Activated T-helper 2 cell treated with anti-CD3 and anti-CD28 coated beads, Interferon-gamma antibody, Interleukin-2, Interleukin-4, amounts not matched to agents 10 μg/mL and 5 μg/mL and 100 μg/mL, durations not matched to agents 14 hours and 24 hours and 36 hours (primary cell): Measurements from ENCODE around the gene ELP2. TPM values are rescaled to one million over a fixed set of nuclear protein-coding genes. Genes with fewer than 3 reads are reported as not detected.

Experiments used
- DNase-seq: peaks from one replicate; pipeline ENCODE4 v3.0.0; 2021; ENCODE audit warnings: low spot score
- H3K27ac Mint-ChIP-seq: one replicate; pipeline ENCODE4 v1.8.0; 2021; ENCODE audit warnings: mixed read lengths
- H3K27me3 Mint-ChIP-seq: one replicate; pipeline ENCODE4 v1.8.0; 2021; ENCODE audit warnings: low read depth, mixed read lengths
- H3K36me3 Mint-ChIP-seq: one replicate; pipeline ENCODE4 v1.8.0; 2021; ENCODE audit warnings: low read depth, mixed read lengths
- H3K4me1 Mint-ChIP-seq: one replicate; pipeline ENCODE4 v1.8.0; 2021; ENCODE audit warnings: low read depth, mixed read lengths
- H3K4me3 Mint-ChIP-seq: one replicate; pipeline ENCODE4 v1.8.0; 2021; ENCODE audit warnings: low read depth, mild to moderate bottlenecking, moderate library complexity, mixed read lengths
- H3K9me3 Mint-ChIP-seq: one replicate; pipeline ENCODE4 v1.8.0; 2021; ENCODE audit warnings: mixed read lengths
- intact Hi-C: fragments of 100-400 bp; cut with micrococcal nuclease; formaldehyde crosslinking; loops from one replicate; pipeline ENCODE4 v1.15.1; 2023
- total RNA-seq: library from RNA; stranded (reverse); gene quantifications from 2 replicates; pipeline ENCODE4 v1.2.3, GENCODE V29; 2022

Gene ELP2
- total RNA-seq, 1 donor from 2014 or later, result 93.3 TPM

DNA sequence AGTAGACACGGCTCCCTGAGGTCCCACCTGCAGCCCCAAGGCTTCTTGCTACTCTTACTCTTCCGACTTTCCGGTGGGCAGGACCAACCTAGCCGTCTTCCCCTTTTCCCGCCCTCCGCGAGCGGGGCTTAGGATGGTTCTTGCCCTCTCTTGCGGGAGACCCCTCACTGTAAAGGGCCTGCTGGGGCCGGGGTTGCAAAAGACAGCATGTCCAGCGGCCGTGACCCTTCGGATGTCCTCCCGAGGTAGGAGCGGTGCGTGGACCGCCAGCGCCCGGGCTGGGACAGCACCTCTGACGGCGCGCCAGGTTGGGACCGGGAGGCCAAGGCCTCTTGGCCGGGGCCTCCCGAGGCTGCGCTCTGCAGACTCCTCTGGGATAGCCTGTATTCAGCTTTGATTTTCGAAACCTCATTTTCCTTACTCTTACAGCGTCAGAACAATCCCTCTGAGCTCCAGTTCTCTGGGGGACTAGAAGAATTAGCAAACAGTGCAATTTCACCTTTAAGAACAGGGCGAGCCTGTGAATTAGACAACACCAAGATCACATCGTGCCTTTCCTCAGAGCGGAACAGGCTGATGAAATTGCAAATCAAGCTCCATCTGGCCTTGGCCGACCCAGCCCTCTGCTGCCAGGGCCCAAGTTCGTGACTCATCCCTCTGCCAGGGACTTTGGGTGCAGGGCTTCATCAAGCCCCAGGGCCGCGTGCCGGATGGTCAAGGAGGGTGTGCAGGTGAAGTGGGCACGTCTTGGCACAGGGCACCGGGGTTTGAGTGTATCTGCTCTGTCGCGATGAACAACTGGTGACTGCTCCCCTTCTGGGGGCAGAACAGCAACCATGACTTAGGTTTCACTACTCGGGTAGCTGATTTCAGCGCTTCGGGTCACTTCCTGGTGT is 58.4 kb downstream of the ELP2 start:
- Mint-ChIP-seq H3K4me3 (peak overlapping the region; percentile 77), H3K9me3 (no peaks in the 10 kb centered on the region), H3K27ac (no peak overlapping the region), H3K4me1 (peaks cover 2% of the 10 kb centered on the region), H3K27me3 (peaks cover 35% of the 10 kb centered on the region), H3K36me3 (no peaks in the 10 kb centered on the region)
- DNase-seq, result no peak
- intact Hi-C loops, result loop anchor here (5.0 to 10.0 kb wide), 2 partner anchors 97 to 171 kb away; no protein-coding TSS in a partner anchor

DNA sequence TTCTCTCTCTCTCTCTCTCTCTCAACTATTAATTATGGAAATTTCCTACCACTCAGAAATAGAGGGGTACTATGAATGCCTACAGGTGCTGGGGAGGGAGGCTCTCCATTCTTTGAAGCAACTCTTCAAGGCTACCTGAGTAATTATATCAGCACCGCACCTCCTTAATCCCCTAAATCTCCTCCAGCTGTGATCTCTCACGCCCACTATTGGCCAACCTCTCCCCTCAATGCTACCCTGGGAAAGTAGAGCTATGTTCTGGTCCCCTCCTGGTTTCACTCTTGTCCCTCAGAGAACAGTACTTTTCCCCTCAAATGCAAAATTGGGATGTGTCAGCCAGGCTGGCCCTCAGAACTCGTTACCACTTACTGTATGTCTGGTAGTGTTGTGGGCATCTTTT is 59.2 kb downstream of the ELP2 start:
- no peak for DNase-seq
- Mint-ChIP-seq H3K4me1 (peaks cover 2% of the 10 kb centered on the region), H3K9me3 (no peaks in the 10 kb centered on the region), H3K4me3 (peak overlapping the region; percentile 77), H3K36me3 (no peaks in the 10 kb centered on the region), H3K27ac (no peak overlapping the region), H3K27me3 (peaks cover 35% of the 10 kb centered on the region)
- intact Hi-C loops, result loop anchor here (5.0 to 10.0 kb wide), 2 partner anchors 96 to 172 kb away; no protein-coding TSS in a partner anchor

DNA sequence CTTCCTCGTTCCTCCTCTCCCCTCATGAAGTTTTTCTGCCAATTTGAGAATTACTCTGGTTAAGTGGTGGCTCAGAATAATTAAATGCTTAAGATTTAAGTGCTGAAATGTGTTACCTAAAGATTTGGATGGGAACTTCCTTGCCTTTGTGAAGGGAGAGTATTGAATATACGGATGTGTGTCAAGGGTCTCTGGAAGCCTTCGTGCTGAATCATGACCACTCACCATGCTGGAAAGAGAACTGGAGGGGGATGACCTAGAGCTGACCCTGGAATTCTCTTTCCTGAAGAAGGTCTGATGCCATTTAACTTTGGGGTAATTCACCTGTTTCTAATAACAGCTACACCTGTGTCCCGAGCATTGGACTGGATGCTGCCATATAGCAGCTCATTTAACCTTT is 59.8 kb downstream of the ELP2 start:
- DNase-seq, result no peak
- Mint-ChIP-seq H3K27me3 (peaks cover 32% of the 10 kb centered on the region), H3K4me1 (peaks cover 2% of the 10 kb centered on the region), H3K27ac (no peak overlapping the region), H3K9me3 (no peaks in the 10 kb centered on the region), H3K4me3 (no peak overlapping the region), H3K36me3 (no peaks in the 10 kb centered on the region)
- intact Hi-C loops, result loop anchor here (5.0 to 10.0 kb wide), 2 partner anchors 95 to 172 kb away; no protein-coding TSS in a partner anchor

DNA sequence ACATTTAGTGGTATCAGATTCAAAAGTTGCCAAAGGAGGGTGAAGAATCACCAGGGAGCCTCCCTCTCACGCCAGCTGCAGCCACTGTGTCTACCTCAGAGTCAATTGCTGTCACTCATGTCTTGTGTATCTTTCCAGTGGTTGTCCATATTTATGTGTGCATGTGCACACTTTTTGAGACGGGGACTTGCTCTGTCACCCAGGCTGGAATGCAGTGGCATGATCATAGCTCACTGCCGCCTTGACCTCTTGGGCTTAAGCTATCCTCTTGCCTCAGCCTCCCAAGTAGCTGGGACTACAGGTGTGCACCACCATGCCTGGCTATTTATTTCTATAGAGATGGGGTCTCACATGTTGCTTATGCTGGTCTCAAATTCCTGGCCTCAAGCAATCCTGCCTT is 61.6 kb downstream of the ELP2 start:
- no peaks in the 10 kb centered on the region for H3K36me3 Mint-ChIP-seq
- no peaks in the 10 kb centered on the region for H3K9me3 Mint-ChIP-seq
- no peak overlapping the region for H3K27ac Mint-ChIP-seq

DNA sequence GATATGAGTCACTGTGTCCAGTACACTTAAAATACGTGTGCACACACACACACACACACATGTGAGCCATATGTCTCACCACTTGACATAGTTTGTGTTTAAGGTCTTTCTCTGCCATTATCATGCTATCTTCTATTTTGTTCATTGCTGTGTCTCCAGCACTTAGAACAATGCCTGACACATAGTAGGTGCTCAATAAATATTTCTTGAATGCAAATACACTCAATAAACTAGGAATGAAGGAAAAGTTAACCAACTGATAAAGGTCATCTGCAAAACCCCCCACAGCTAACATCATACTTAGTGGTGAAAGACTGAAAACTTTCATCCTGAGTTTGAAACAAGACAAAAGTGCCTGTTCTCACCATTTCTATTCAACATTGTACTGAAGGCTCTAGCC is 62.0 kb downstream of the ELP2 start:
- H3K4me3 Mint-ChIP-seq, result no peak overlapping the region
- H3K27me3 Mint-ChIP-seq, result peaks cover 30% of the 10 kb centered on the region
- intact Hi-C loops, result no loop called here
- no peaks in the 10 kb centered on the region for H3K36me3 Mint-ChIP-seq
- no peak for DNase-seq
- H3K27ac Mint-ChIP-seq, result no peak overlapping the region
- no peaks in the 10 kb centered on the region for H3K4me1 Mint-ChIP-seq
- H3K9me3 Mint-ChIP-seq, result no peaks in the 10 kb centered on the region

More for the DNA sequence above, 61.6 kb downstream of the ELP2 start:
- Mint-ChIP-seq H3K27me3 (peaks cover 30% of the 10 kb centered on the region), H3K4me3 (no peak overlapping the region), H3K4me1 (peaks cover 2% of the 10 kb centered on the region)
- intact Hi-C loops, result no loop called here
- no peak for DNase-seq

DNA sequence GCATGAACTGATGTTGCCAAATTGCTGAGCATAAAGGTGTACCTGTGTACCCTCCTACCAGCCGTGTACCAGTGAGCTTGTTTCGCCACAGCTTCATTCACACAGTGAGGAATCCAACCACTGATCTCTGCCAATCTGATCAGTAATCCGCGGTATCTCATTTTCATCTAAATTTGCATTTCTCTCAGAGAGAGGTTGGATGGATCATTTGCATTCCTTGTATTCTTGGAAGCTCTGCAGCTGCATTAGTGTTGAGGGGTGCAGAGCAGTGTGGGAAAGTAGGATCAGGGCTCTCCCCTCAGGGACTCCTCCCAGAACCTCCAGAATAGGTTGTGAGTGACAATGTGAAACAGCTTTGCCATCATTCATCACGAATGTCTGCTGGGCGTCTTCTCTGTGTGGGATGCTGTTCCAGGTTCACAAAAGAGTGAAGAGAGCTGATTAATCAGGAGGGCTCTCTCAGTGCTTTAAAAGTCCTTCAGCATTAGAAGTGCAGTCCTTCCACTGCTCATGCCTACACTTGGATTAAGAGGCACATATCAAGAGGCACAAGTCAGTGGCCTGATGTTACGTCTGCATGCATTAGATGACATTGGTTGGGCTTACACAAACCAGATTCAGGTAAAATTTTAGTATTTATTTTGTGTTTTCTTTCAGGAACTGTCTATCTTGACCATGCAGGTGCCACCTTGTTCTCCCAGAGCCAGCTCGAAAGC is 65.1 kb downstream of the ELP2 start:
- Mint-ChIP-seq H3K4me3 (no peak overlapping the region), H3K27me3 (peaks cover 15% of the 10 kb centered on the region), H3K36me3 (no peaks in the 10 kb centered on the region), H3K27ac (no peak overlapping the region), H3K4me1 (no peaks in the 10 kb centered on the region), H3K9me3 (no peaks in the 10 kb centered on the region)
- DNase-seq, result no peak
- intact Hi-C loops, result no loop called here

DNA sequence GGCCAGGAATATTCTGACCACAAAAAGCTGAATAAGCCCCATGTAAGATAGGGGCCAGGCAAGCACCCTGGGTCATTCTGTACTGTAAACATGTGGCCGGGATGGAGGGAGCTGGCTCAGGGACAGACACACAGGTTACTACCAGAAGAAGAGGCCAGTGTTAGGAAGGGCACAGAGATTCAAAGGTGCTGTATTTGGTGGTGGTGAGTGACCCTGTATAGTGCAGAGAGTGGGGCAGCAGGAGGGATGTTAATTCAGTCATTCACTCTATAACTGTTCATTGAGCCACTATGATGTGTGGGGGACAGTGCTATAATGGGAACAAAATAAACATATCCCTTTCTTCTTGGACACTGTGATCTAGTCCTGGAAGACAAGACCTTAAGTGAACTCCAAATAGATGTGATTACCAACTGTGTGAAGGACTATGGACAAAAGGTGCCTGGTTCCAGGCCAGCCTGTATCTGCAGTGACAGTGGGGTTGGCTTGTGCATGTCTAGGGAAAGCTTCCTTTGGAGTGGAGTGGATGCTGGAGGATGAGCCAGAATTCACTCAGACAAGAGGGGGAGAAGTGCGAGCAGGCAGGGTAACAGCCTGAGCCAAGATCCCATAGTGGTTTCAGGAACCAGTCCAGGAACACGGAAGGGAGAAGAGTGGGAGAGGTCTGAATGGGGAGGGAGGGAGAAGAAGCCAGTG is 65.9 kb downstream of the ELP2 start:
- no peak overlapping the region for H3K4me3 Mint-ChIP-seq
- H3K27me3 Mint-ChIP-seq, result peaks cover 10% of the 10 kb centered on the region
- no peaks in the 10 kb centered on the region for H3K4me1 Mint-ChIP-seq
- H3K9me3 Mint-ChIP-seq, result no peaks in the 10 kb centered on the region
- H3K27ac Mint-ChIP-seq, result no peak overlapping the region
- no peaks in the 10 kb centered on the region for H3K36me3 Mint-ChIP-seq
- intact Hi-C loops, result no loop called here
- DNase-seq, result no peak

DNA sequence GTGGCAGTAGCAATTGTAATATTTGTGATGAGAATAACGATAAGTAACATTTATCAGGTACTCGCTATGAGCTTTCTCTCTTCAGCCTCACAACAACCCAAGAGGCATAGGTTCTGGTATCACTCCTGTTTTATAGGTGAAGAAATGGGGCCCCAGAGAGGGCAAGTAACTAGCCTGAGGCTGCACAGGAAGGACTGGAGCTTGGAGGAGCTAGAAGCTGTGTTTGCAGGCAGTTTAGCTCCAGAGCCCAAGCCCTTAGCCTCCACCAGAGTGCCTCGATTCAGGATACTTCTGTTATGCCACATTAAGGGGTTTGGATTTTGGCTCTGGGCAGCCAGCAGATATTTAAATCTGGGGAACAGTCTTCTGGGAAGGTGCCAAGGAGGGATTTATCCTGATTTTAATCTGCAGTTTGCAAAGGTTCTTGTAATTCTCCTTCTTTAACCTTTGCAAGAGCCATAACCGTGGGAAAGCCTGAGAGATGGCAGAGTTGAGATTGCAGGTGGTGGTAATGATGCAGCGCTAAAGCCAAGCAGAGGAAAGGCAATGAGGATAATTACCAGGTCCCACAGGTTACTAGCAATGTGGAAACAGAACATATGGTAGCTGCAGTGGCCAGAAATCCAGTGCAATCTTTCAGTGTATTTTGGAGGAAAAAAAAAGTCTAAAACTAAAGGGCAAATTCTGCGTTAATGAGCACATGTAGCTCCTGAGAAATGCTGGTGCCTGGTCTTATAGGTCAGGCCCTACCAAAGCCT is 66.7 kb downstream of the ELP2 start:
- H3K27ac Mint-ChIP-seq, result no peak overlapping the region

DNA sequence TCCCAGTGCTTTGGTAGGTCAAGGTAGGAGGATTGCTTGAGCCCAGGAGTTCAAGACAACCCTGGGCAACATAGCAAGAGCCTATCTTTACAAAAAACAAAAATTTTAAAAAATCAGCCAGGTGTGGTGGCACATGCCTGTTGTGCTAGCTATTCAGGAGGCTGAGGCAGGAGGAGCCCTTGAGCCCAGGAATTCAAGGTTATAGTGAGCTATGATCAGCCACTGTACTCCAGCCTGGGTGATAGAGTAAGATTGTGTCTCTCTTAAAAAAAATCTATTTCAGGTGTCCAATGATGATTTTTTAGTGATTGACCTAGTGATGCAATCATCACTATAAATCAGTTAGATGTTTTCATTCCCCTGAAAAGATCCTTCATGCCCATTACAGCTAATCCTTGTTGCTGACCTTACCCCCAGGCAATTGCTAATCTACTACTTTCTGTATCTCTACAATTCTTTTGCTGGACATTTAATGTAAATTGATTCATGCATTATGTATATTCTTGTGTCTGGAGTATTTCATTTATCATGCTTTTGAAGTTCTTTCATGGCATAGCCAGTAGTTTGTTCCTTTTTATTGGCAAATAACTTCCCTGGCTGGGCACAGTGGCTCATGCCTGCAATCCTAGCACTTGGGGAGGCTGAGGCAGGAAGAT is 67.9 kb downstream of the ELP2 start:
- no peaks in the 10 kb centered on the region for H3K9me3 Mint-ChIP-seq
- peaks cover 2% of the 10 kb centered on the region for H3K27me3 Mint-ChIP-seq
- no peak overlapping the region for H3K4me3 Mint-ChIP-seq
- no peaks in the 10 kb centered on the region for H3K36me3 Mint-ChIP-seq
- no peak overlapping the region for H3K27ac Mint-ChIP-seq
- no peak for DNase-seq
- intact Hi-C loops, result no loop called here
- no peaks in the 10 kb centered on the region for H3K4me1 Mint-ChIP-seq

More for the DNA sequence above, 66.7 kb downstream of the ELP2 start:
- Mint-ChIP-seq H3K36me3 (no peaks in the 10 kb centered on the region), H3K4me1 (no peaks in the 10 kb centered on the region), H3K27me3 (peaks cover 6% of the 10 kb centered on the region), H3K4me3 (no peak overlapping the region), H3K9me3 (no peaks in the 10 kb centered on the region)
- intact Hi-C loops, result no loop called here
- no peak for DNase-seq

DNA sequence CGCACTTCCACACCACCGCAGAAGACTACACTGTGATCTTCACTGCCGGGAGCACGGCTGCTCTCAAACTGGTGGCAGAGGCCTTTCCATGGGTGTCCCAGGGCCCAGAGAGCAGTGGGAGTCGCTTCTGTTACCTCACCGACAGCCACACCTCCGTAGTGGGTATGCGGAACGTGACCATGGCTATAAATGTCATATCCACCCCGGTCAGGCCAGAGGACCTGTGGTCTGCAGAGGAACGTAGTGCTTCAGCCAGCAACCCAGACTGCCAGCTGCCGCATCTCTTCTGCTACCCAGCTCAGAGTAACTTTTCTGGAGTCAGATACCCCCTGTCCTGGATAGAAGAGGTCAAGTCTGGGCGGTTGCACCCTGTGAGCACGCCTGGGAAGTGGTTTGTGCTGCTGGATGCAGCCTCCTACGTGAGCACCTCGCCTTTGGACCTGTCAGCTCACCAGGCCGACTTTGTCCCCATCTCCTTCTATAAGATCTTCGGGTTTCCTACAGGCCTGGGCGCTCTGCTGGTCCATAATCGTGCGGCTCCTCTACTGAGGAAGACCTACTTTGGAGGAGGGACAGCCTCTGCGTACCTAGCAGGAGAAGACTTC is 70.1 kb downstream of the ELP2 start:
- peaks cover 2% of the 10 kb centered on the region for H3K27me3 Mint-ChIP-seq
- no peak overlapping the region for H3K27ac Mint-ChIP-seq
- H3K4me3 Mint-ChIP-seq, result no peak overlapping the region
- no peaks in the 10 kb centered on the region for H3K4me1 Mint-ChIP-seq
- intact Hi-C loops, result no loop called here
- H3K36me3 Mint-ChIP-seq, result no peaks in the 10 kb centered on the region
- no peaks in the 10 kb centered on the region for H3K9me3 Mint-ChIP-seq
- DNase-seq, result no peak

DNA sequence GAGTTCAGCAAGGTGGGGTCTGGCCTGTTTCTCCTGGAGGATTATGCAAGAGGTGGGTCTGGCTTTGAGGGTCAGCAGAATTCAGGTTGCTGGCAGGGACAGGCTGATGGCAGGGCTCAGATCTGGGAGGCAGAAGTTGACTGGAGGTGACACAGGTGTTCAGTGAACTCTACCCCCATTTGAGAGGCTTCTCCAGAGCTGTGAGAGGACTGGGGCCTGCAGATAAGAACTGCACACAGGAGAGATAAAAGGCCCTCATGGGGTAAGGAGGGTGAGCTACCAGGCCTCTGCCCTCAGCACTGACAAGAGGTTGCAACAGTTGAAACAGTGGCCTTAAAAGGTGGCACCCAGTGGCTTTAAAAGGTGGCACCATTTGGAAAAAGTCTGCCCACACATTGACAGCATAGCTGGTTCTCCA is 70.7 kb downstream of the ELP2 start:
- no peak overlapping the region for H3K4me3 Mint-ChIP-seq
- no peak overlapping the region for H3K27ac Mint-ChIP-seq
- DNase-seq, result no peak
- peaks cover 1% of the 10 kb centered on the region for H3K27me3 Mint-ChIP-seq
- no peaks in the 10 kb centered on the region for H3K9me3 Mint-ChIP-seq
- H3K4me1 Mint-ChIP-seq, result no peaks in the 10 kb centered on the region
- intact Hi-C loops, result no loop called here
- no peaks in the 10 kb centered on the region for H3K36me3 Mint-ChIP-seq
